WERI-Rb-1 (cell line): ENCODE data around the gene PLEKHG1.

Experiments
- DNase-seq: peaks from one replicate; pipeline ENCODE4 v3.0.0-alpha.2; 2020
- H3K27ac ChIP-seq: fragments of 250-450 bp; sonication (Bioruptor Pico); 2 replicates; pipeline ENCODE4 v1.5.1; 2020; ENCODE audit warnings: mild to moderate bottlenecking, moderate library complexity
- H3K27me3 ChIP-seq: fragments of 250-450 bp; sonication (Bioruptor Pico); 2 replicates; pipeline ENCODE4 v1.5.1; 2021; ENCODE audit warnings: mild to moderate bottlenecking, low read depth, moderate library complexity; ENCODE audit not compliant: insufficient read depth, severe bottlenecking
- H3K36me3 ChIP-seq: fragments of 250-450 bp; sonication (Bioruptor Pico); 2 replicates; pipeline ENCODE4 v1.5.1; 2020; ENCODE audit warnings: mild to moderate bottlenecking, moderate library complexity
- H3K4me3 ChIP-seq: 2 replicates; pipeline ENCODE4 v1.5.1; 2011; ENCODE audit warnings: low read depth, mild to moderate bottlenecking, control low read depth, low read length
- H3K9me3 ChIP-seq: fragments of 250-450 bp; sonication (Bioruptor Pico); 2 replicates; pipeline ENCODE4 v1.5.1; 2021; ENCODE audit warnings: mild to moderate bottlenecking, moderate library complexity; ENCODE audit not compliant: severe bottlenecking
- TF ChIP-seq, protein P1 (sequence below): IDR thresholded peaks from 2 replicates; pipeline ENCODE4 v1.5.1; 2011; ENCODE audit warnings: low read depth, mild to moderate bottlenecking, control low read depth, inconsistent platforms, low read length

Gene PLEKHG1

DNA sequence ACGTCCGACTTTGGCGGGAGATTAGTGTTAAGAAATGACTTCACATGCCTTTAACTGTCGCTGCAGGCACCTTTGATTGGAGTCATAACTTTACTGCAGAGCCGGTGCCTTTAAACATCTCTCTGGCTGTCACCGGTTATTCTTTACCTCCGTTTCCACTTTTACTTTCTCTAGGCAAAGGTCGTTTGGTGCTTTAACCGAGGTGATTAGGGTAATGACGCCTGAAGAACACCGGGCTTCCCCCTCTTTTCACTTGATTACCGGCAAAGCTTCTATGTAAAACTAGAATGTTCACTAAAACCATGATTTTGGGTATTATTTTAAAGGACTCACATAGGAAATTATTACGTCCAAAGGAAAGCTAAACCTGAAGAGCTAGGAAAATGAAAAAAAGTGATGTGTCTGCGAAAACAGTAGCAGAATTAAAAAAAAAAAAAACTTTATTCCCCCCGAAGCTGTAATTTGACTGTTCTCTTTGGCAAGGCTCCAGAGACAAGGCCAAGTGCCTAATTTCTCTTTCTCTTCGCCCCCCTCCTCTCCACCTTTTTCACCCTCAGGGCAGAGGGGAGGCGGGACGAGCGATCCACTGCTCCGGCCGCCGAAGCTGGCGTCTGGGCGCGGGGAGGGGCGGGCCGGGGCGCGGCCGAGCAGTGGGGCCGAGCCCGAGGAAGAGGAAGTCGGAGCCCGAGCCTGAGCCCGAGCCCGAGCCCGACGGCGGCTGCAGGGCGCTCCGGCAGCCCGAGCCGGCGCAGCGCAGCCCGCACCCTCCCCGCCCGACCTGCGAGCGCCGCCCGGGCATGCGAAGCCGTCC is at the start of gene PLEKHG1:
PLEKHG1 (plus strand) TSS at position 687 of the 811 bp plus-strand sequence. CDS start 133,797 bp downstream, outside the sequence.
- TF ChIP-seq, protein P1, sequence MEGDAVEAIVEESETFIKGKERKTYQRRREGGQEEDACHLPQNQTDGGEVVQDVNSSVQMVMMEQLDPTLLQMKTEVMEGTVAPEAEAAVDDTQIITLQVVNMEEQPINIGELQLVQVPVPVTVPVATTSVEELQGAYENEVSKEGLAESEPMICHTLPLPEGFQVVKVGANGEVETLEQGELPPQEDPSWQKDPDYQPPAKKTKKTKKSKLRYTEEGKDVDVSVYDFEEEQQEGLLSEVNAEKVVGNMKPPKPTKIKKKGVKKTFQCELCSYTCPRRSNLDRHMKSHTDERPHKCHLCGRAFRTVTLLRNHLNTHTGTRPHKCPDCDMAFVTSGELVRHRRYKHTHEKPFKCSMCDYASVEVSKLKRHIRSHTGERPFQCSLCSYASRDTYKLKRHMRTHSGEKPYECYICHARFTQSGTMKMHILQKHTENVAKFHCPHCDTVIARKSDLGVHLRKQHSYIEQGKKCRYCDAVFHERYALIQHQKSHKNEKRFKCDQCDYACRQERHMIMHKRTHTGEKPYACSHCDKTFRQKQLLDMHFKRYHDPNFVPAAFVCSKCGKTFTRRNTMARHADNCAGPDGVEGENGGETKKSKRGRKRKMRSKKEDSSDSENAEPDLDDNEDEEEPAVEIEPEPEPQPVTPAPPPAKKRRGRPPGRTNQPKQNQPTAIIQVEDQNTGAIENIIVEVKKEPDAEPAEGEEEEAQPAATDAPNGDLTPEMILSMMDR, result no peak
- peaks cover 37% of the 10 kb centered on the region for H3K27me3 ChIP-seq
- H3K4me3 ChIP-seq, result peak within 1 kb of the TSS; percentile 56
- DNase-seq, result peak; percentile 43
- no peaks in the 10 kb centered on the region for H3K36me3 ChIP-seq
- H3K27ac ChIP-seq, result no peak within 1 kb of the TSS
- no peaks in the 10 kb centered on the region for H3K9me3 ChIP-seq

DNA sequence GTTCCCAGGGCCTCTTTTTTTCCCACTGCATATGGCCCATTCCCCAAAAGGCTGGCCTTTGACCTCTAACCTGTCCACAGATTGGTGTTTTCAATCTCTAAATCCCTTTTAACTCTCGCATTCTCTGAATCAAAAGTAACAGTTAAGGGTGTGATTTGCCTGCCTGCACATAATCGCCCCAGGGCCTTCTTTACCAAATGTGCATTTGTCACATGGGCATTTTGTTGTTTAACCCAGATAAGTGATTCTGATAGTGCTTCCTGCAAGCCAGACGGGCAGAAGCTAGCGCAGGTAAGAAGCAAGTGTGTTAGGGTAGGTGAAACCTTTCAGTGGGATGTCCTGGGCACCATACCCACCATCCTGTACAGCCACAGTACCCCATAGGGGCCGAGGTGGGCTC is 49.4 kb upstream of the PLEKHG1 start:
- Histone ChIP-seq H3K4me3 (no peak overlapping the region), H3K9me3 (no peaks in the 10 kb centered on the region), H3K27ac (no peak overlapping the region), H3K36me3 (no peaks in the 10 kb centered on the region), H3K27me3 (peaks cover 4% of the 10 kb centered on the region)
- no peak for DNase-seq
- TF ChIP-seq, protein P1, result no peak

DNA sequence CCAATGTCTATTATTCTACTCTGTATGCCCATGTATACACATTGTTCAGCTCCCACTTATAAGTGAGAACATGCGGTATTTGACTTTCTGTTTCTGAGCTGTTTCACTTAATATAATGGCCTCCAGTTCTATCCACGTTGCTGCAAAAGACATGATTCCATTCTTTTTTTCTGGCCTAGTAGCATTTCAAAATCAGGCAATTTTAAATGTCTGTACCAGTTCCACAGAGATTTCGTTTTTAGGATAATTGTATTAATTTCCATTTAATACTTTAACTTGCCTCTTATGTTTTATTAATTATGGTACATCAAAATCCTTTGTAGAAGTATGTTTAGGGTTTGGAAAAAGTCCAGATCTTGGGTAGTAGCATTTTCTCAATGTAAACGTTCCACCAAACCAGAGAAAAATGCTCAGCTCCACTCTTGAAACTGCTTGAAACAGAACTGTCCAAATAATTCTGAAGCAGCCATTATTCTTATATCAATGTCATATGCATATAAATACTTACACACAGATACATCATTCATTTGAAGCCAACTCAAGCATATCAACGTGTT is 42.6 kb upstream of the PLEKHG1 start:
- TF ChIP-seq, protein P1, result no peak
- no peak overlapping the region for H3K27ac ChIP-seq

DNA sequence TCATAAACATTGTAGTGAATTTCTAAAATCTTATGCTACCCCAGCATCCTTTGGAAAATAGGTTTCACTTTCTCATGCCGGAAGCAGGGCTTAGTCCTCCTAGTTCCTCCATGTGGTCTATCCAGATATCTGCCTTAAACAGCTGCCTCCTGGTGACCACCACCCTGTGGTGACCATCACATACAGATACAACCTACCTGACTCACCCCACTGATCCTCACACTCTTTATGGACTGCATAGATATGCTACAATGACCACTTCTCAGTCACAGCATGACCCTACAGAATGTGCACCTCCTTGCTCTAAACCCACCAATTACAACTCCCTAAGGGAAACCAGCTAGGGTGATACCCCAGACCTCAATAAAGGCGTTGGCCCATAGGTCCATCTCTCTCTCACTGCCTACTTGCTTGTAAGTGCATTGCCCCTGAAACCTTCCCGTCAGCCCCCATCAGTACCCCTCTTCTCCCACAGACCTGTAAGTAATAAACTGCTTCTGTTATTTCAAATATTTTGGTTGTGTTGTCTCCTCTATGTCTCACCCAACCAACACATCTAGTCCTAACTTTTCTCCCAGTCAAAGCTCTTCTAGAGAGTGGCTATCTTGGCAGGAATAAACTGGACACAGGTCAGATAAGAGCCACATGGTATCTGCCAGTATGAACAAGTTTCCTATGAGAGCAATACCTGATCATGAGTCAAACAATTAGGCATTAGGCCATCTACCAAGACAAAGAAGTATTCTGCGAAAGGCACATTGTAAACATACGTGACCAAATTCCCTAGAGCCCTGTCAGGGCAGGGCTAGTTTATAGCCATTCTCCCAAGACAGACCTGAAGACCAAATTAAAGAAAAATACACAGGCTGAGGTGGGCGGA is 39.4 kb upstream of the PLEKHG1 start:
- H3K9me3 ChIP-seq, result no peaks in the 10 kb centered on the region

More for the DNA sequence above, 42.6 kb upstream of the PLEKHG1 start:
- no peak for DNase-seq
- Histone ChIP-seq H3K36me3 (no peaks in the 10 kb centered on the region), H3K4me3 (no peak overlapping the region), H3K27me3 (no peaks in the 10 kb centered on the region), H3K9me3 (no peaks in the 10 kb centered on the region)

DNA sequence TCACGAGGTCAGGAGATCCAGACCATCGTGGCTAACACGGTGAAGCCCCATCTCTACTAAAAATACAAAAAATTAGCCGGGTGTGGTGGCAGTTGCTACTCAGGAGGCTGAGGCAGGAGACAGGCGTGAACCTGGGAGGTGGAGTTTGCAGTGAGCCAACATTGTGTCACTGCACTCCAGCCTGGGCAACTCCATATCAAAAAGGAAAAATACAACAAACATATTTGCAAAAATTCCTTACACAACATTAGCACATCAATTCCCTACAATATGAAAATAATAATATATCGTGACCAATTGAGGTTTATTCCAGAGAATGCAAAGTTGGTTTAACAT is 38.8 kb upstream of the PLEKHG1 start:
- no peaks in the 10 kb centered on the region for H3K9me3 ChIP-seq
- H3K36me3 ChIP-seq, result no peaks in the 10 kb centered on the region
- no peak overlapping the region for H3K4me3 ChIP-seq
- DNase-seq, result no peak
- H3K27me3 ChIP-seq, result no peaks in the 10 kb centered on the region
- TF ChIP-seq, protein P1, result no peak
- H3K27ac ChIP-seq, result no peak overlapping the region

More for the DNA sequence above, 39.4 kb upstream of the PLEKHG1 start:
- no peak overlapping the region for H3K4me3 ChIP-seq
- no peaks in the 10 kb centered on the region for H3K36me3 ChIP-seq
- TF ChIP-seq, protein P1, result no peak
- no peak for DNase-seq
- H3K27me3 ChIP-seq, result no peaks in the 10 kb centered on the region
- H3K27ac ChIP-seq, result no peak overlapping the region
